Prostate gland (tissue), 2 donors: ENCODE results near the gene LUZP1.

Experiments used
- POLR2A ChIP-seq: fragments of 450-650 bp; IDR thresholded peaks from one replicate; pipeline ENCODE4 v1.6.1; 2016; ENCODE audit warnings: antibody characterized with exemption, mild to moderate bottlenecking
- POLR2AphosphoS5 ChIP-seq: sonication (generic); formaldehyde crosslinking; IDR thresholded peaks from one replicate; pipeline ENCODE4 v1.6.1; 2017; ENCODE audit warnings: antibody characterized with exemption
- TF ChIP-seq, protein P1 (sequence below), 4 experiments: fragments of 200-600 bp in 2 of 4; fragments of 450-650 bp in 2 of 4; sonication (generic) in 2 of 4; IDR thresholded peaks; 1 replicate in 3 of 4; 2 replicates in 1 of 4; pipeline ENCODE4 v1.5.1; 2016 to 2019; ENCODE audit warnings: antibody characterized with exemption in 4 of 4, mild to moderate bottlenecking in 2 of 4, moderate library complexity in 2 of 4

DNA sequence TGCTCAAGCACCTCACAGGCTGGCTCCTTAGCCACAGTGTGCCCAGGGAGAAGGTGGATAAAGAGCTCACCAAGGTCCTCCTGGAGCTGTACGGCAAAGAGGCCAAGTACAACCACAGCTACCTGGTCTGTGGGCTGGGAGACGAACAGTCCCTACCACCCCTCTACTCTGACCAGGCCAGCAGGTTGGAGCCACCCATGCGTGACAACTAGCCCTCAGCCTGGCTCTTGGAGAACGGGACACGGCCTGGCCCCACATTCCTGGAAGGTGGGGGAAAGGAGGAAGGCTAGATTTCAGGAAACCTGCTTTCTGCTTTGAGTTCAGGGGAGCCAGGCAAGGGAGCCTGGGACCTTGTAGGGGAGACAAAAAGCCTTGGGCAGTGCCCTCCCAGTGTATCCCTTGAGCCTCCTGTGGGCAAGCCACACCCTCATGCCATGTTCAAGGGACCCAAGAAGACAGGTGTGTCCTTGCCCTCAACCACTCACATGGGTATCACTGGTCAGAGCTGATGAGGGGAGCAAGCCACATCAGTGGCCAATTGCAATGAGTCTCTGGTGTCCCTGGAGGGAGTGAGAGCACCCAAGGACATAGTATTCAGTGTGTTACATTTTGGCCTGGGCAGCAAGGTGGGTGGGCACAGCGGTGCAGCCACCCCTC lies 27.6 kb downstream of the LUZP1 start:
- no peak for TF ChIP-seq POLR2A
- TF ChIP-seq, protein P1, sequence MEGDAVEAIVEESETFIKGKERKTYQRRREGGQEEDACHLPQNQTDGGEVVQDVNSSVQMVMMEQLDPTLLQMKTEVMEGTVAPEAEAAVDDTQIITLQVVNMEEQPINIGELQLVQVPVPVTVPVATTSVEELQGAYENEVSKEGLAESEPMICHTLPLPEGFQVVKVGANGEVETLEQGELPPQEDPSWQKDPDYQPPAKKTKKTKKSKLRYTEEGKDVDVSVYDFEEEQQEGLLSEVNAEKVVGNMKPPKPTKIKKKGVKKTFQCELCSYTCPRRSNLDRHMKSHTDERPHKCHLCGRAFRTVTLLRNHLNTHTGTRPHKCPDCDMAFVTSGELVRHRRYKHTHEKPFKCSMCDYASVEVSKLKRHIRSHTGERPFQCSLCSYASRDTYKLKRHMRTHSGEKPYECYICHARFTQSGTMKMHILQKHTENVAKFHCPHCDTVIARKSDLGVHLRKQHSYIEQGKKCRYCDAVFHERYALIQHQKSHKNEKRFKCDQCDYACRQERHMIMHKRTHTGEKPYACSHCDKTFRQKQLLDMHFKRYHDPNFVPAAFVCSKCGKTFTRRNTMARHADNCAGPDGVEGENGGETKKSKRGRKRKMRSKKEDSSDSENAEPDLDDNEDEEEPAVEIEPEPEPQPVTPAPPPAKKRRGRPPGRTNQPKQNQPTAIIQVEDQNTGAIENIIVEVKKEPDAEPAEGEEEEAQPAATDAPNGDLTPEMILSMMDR (IDR thresholded peaks at IDR 0.05) = no peak
- TF ChIP-seq POLR2AphosphoS5 = no peak
